CD8-positive, alpha-beta memory T cell (primary cell): ENCODE measurements around the gene TMTC1. TPM values are rescaled to one million over a fixed set of nuclear protein-coding genes. Genes with fewer than 3 reads are reported as not detected.

Experiments used
- CTCF ChIA-PET: fragments of 350-600 bp; sonication (Branson Sonifier 250); formaldehyde crosslinking; loops from one replicate; lab custom pipeline; 2021; ENCODE audit warnings: antibody characterized with exemption; lab: Charles Lee
- POLR2A ChIA-PET: fragments of 350-600 bp; sonication (Branson Sonifier 250); formaldehyde crosslinking; loops from one replicate; lab custom pipeline; 2021; ENCODE audit warnings: antibody characterized with exemption; lab: Charles Lee
- DNase-seq, 5 donors: peaks; one replicate each; pipeline versions ENCODE4 v3.0.0 to v3.0.0-alpha.2; 2020 to 2022; ENCODE audit warnings: mixed read lengths in 1 of 5
- H3K27ac ChIP-seq: one replicate; pipeline ENCODE4 v1.7.0; 2013; ENCODE audit warnings: low read depth, mild to moderate bottlenecking, low read length, moderate library complexity
- H3K27me3 ChIP-seq: 2 replicates; pipeline ENCODE4 v1.7.0; 2013; ENCODE audit warnings: low read length, mild to moderate bottlenecking; ENCODE audit not compliant: insufficient read depth, poor library complexity, severe bottlenecking
- H3K36me3 ChIP-seq: 2 replicates; pipeline ENCODE4 v1.7.0; 2013; ENCODE audit warnings: mild to moderate bottlenecking, low read length, moderate library complexity; ENCODE audit not compliant: insufficient read depth
- H3K4me1 ChIP-seq: 2 replicates; pipeline ENCODE4 v1.7.0; 2013; ENCODE audit warnings: mild to moderate bottlenecking, low read length, moderate library complexity; ENCODE audit not compliant: insufficient read depth
- H3K4me3 ChIP-seq: 2 replicates; pipeline ENCODE4 v1.7.0; 2013; ENCODE audit warnings: mild to moderate bottlenecking, low read length
- H3K9me3 ChIP-seq: 2 replicates; pipeline ENCODE4 v1.7.0; 2013; ENCODE audit warnings: mild to moderate bottlenecking, low read length
- H3K27ac Mint-ChIP-seq, 8 donors: one replicate each; pipeline ENCODE4 v1.8.0; 2020 to 2021; ENCODE audit warnings: mixed read lengths in 8 of 8, mild to moderate bottlenecking in 6 of 8, inconsistent platforms in 3 of 8, moderate library complexity in 3 of 8
- H3K27me3 Mint-ChIP-seq, 2 donors: one replicate each; pipeline ENCODE4 v1.8.0; 2020 to 2021; ENCODE audit warnings: mixed read lengths in 2 of 2, mild to moderate bottlenecking in 1 of 2, moderate library complexity in 1 of 2
- H3K36me3 Mint-ChIP-seq, 3 donors: one replicate each; pipeline ENCODE4 v1.8.0; 2020 to 2021; ENCODE audit warnings: mixed read lengths in 3 of 3, inconsistent platforms in 1 of 3, mild to moderate bottlenecking in 1 of 3
- H3K4me1 Mint-ChIP-seq, 3 donors: one replicate each; pipeline ENCODE4 v1.8.0; 2020 to 2021; ENCODE audit warnings: mixed read lengths in 3 of 3, inconsistent platforms in 1 of 3, mild to moderate bottlenecking in 1 of 3
- H3K4me3 Mint-ChIP-seq, 7 donors: one replicate each; pipeline ENCODE4 v1.8.0; 2020 to 2021; ENCODE audit warnings: mixed read lengths in 7 of 7, mild to moderate bottlenecking in 6 of 7, moderate library complexity in 4 of 7, inconsistent platforms in 2 of 7
- H3K9me3 Mint-ChIP-seq, 5 donors: one replicate each; pipeline ENCODE4 v1.8.0; 2020 to 2022; ENCODE audit warnings: mixed read lengths in 5 of 5, mild to moderate bottlenecking in 3 of 5, moderate library complexity in 2 of 5, inconsistent platforms in 1 of 5
- polyA plus RNA-seq: library from polyadenylated mRNA; unstranded; fragments of 300-500 nt; fragmentation: Illumina TruSeq; gene quantifications from one replicate; pipeline ENCODE4 v1.2.3, GENCODE V29; 2021
- total RNA-seq, 2 experiments: library from RNA; stranded (reverse); gene quantifications; one replicate each; pipeline ENCODE4 v1.2.3, GENCODE V29; 2021

Gene TMTC1
- total and polyA plus RNA-seq, 3 experiments from 2014 or later = not detected

DNA sequence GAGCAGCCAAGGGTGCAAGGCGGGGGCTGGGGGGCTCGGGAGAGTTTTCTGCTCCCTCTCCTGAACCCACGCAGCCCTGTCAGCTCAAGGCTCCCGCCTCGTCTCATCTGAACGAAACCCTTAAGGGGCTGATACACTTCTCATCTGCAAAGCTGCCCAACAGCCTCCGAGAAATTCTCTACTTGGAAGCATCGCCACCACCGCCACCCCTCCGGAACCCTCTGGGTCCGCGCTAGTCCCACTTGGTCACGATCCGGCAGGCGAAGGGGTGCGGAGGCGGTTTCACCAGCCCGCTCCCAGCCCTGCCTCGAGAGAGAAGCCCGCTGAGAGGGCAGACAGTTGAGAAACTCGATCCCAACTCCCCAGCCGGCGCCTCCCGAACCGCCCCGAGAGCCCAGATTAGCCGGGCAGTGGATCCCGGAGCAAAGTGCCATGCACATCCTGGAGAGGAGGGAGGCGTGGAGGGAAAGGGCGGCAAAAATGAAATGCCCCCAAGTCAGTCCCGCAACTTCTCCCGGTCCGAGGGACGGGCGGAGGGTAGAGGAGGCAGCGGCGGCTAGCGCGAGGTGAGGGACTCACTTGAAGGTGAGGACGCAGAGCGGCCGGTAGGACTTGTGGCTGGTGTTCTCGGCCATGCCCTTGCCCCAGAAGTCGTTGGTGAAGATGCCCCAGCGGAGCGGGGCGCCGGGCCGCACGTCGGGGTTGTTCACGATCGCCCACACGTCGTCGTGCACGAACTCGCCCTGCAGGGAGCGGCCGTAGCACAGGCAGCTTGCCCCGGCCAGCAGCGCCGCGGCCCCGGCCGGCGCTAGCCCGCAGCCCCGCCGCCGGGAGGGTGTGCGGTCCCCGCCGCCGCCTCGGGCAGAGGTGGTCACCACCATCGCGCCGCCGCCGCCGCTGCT lies 620 bp downstream of the TMTC1 start:
- Histone ChIP-seq H3K27me3 (no peaks in the 10 kb centered on the region), H3K4me1 (no peaks in the 10 kb centered on the region), H3K36me3 (no peaks in the 10 kb centered on the region), H3K9me3 (no peaks in the 10 kb centered on the region), H3K4me3 (no peak overlapping the region), H3K27ac (no peak overlapping the region)
- POLR2A ChIA-PET = no interaction called here
- peaks cover 0 to 5% (median 0%) of the 10 kb centered on the region in 3 donors for H3K4me1 Mint-ChIP-seq
- H3K27ac Mint-ChIP-seq = no peak overlapping the region
- peaks cover 0 to 7% (median 0%) of the 10 kb centered on the region in 5 donors for H3K9me3 Mint-ChIP-seq
- no peaks in the 10 kb centered on the region for H3K36me3 Mint-ChIP-seq
- DNase-seq = no peak
- peaks cover 25 to 52% of the 10 kb centered on the region in 2 donors for H3K27me3 Mint-ChIP-seq
- H3K4me3 Mint-ChIP-seq = no peak overlapping the region
- CTCF ChIA-PET = no interaction called here

DNA sequence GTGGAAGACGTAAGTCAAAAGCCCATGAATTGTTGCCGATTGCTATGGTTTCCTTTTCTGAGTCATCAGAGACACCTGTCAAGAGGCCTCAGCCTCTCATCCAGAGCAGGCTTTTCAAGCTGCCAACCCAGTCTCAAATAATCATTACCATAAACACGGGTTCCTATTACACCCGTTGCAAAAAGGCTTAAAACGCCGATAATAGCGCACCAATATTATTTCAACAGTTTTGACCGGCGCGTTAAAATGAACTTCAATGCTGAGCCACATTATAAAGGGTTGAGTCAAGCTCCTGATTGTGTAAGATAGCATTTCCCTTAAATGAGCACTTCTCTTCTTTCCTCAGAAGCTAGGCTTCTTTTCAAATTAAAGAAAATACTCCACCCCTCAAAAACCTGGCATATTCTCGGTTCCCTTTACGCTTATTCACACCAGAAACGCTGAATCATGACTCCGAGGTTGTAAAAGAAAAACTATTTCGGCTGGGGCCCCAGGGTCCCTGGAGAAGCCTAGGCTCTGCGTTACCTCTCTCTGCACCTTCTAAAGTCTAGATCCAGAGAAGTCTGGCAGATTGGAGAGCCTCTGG lies 1.4 kb downstream of the TMTC1 start:
- H3K27me3 ChIP-seq = no peaks in the 10 kb centered on the region
- no peaks in the 10 kb centered on the region for H3K36me3 ChIP-seq
- H3K36me3 Mint-ChIP-seq = no peaks in the 10 kb centered on the region
- H3K4me3 ChIP-seq = no peak overlapping the region
- peaks cover 0 to 7% (median 0%) of the 10 kb centered on the region in 5 donors for H3K9me3 Mint-ChIP-seq
- no peak overlapping the region for H3K4me3 Mint-ChIP-seq
- no peak overlapping the region for H3K27ac Mint-ChIP-seq
- peaks cover 23 to 52% of the 10 kb centered on the region in 2 donors for H3K27me3 Mint-ChIP-seq
- no peaks in the 10 kb centered on the region for H3K4me1 ChIP-seq
- CTCF ChIA-PET = no interaction called here
- H3K27ac ChIP-seq = no peak overlapping the region
- no peaks in the 10 kb centered on the region for H3K9me3 ChIP-seq
- no peak for DNase-seq
- POLR2A ChIA-PET = no interaction called here
- peaks cover 0 to 5% (median 0%) of the 10 kb centered on the region in 3 donors for H3K4me1 Mint-ChIP-seq

DNA sequence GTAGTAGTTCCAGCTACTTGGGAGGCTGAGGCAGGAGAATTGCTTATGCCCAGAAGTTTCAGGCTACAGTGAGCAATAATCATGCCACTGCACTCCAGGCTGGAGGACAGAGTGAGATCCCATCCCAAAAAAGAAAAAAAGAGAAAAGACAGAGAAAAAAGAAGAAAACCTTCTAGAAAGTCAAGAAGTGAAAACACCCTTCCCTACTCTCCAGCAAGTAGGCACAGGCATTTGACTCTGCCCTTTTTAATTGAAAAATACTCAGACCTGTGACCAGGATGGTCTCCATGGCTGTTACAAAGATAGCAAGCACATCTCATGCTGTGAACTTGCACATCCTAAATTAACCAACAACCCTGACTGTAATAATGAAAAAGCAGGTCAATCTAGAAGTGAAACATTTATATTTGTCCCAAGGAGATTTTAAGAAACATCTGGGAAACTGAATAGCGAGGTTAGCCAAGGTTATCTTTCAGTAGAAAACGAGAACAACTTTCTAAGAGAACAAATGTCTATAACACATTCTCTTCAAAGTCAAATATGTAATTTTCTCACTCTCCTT lies 2.0 kb downstream of the TMTC1 start:
- peaks cover 0 to 5% (median 0%) of the 10 kb centered on the region in 3 donors for H3K4me1 Mint-ChIP-seq
- H3K36me3 ChIP-seq = no peaks in the 10 kb centered on the region
- no peaks in the 10 kb centered on the region for H3K27me3 ChIP-seq
- no peaks in the 10 kb centered on the region for H3K4me1 ChIP-seq
- no peaks in the 10 kb centered on the region for H3K36me3 Mint-ChIP-seq
- ChIA-PET POLR2A (no interaction called here), CTCF (no interaction called here)
- no peaks in the 10 kb centered on the region for H3K9me3 ChIP-seq
- no peak for DNase-seq
- H3K27ac ChIP-seq = no peak overlapping the region
- peaks cover 0 to 7% (median 0%) of the 10 kb centered on the region in 5 donors for H3K9me3 Mint-ChIP-seq
- H3K4me3 ChIP-seq = no peak overlapping the region
- H3K27me3 Mint-ChIP-seq = peaks cover 23 to 48% of the 10 kb centered on the region in 2 donors
- no peak overlapping the region for H3K4me3 Mint-ChIP-seq
- H3K27ac Mint-ChIP-seq = no peak overlapping the region

DNA sequence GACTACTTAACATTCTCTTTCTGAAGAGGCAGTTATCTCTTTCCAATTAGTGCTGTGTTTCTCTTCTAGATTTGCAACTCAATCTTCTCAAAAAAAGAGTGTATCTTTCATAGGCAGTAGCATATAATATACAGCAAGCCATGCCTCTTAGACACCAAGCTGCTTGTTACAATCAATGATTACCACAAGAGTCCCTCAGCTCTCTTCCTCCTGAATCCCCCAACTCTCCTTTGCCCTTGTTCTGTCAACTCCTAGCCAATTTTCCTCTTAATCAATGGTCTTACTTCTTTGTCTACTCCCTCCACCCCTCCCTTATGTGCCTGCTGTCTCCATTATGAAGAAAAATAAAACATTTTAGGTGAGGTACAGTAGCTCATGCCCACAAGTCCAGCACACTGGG lies 2.6 kb downstream of the TMTC1 start:
- H3K36me3 ChIP-seq = no peaks in the 10 kb centered on the region
- Mint-ChIP-seq H3K36me3 (no peaks in the 10 kb centered on the region), H3K9me3 (peaks cover 0 to 7% (median 0%) of the 10 kb centered on the region in 5 donors), H3K27me3 (peaks cover 20 to 44% of the 10 kb centered on the region in 2 donors), H3K4me1 (peaks cover 0 to 5% (median 0%) of the 10 kb centered on the region in 3 donors), H3K27ac (peak overlapping the region in 1 of 8 donors; percentile 64), H3K4me3 (no peak overlapping the region)
- no peaks in the 10 kb centered on the region for H3K4me1 ChIP-seq
- no peaks in the 10 kb centered on the region for H3K27me3 ChIP-seq
- no peak overlapping the region for H3K27ac ChIP-seq
- DNase-seq = no peak
- H3K9me3 ChIP-seq = no peaks in the 10 kb centered on the region
- ChIA-PET POLR2A (no interaction called here), CTCF (no interaction called here)
- H3K4me3 ChIP-seq = no peak overlapping the region

- Histone ChIP-seq H3K36me3 (no peaks in the 10 kb centered on the region), H3K27ac (no peak overlapping the region), H3K27me3 (no peaks in the 10 kb centered on the region), H3K4me3 (no peak overlapping the region), H3K4me1 (no peaks in the 10 kb centered on the region), H3K9me3 (no peaks in the 10 kb centered on the region)
- no peak for DNase-seq
- ChIA-PET POLR2A (no interaction called here), CTCF (no interaction called here)
- peaks cover 0 to 5% (median 0%) of the 10 kb centered on the region in 3 donors for H3K4me1 Mint-ChIP-seq
- no peaks in the 10 kb centered on the region for H3K36me3 Mint-ChIP-seq
- no peak overlapping the region for H3K4me3 Mint-ChIP-seq
- peaks cover 0 to 17% (median 4%) of the 10 kb centered on the region in 5 donors for H3K9me3 Mint-ChIP-seq
- H3K27me3 Mint-ChIP-seq = peaks cover 21 to 34% of the 10 kb centered on the region in 2 donors
- no peak overlapping the region for H3K27ac Mint-ChIP-seq
Observed at GRCh38 chr12:29780084-29780483, 3.7 kb downstream of the TMTC1 start.

GRCh38 chr12:29778531-29778930 lies 5.2 kb downstream of the TMTC1 start:
- H3K9me3 ChIP-seq = no peaks in the 10 kb centered on the region
- Mint-ChIP-seq H3K27ac (no peak overlapping the region), H3K4me3 (no peak overlapping the region), H3K4me1 (peaks cover 0 to 5% (median 0%) of the 10 kb centered on the region in 3 donors), H3K9me3 (peaks cover 0 to 20% (median 5%) of the 10 kb centered on the region in 5 donors), H3K36me3 (no peaks in the 10 kb centered on the region), H3K27me3 (peaks cover 21 to 28% of the 10 kb centered on the region in 2 donors)
- H3K36me3 ChIP-seq = no peaks in the 10 kb centered on the region
- H3K4me3 ChIP-seq = no peak overlapping the region
- DNase-seq = no peak
- POLR2A ChIA-PET = no interaction called here
- CTCF ChIA-PET = no interaction called here
- H3K27ac ChIP-seq = no peak overlapping the region
- H3K27me3 ChIP-seq = no peaks in the 10 kb centered on the region
- H3K4me1 ChIP-seq = no peaks in the 10 kb centered on the region

GRCh38 chr12:29773076-29773475 lies 10.7 kb downstream of the TMTC1 start:
- no peaks in the 10 kb centered on the region for H3K4me1 ChIP-seq
- POLR2A ChIA-PET = no interaction called here
- no peak overlapping the region for H3K27ac Mint-ChIP-seq

GRCh38 chr12:29771786-29772185 lies 12.0 kb downstream of the TMTC1 start:
- Mint-ChIP-seq H3K4me1 (no peaks in the 10 kb centered on the region), H3K4me3 (no peak overlapping the region), H3K27me3 (peaks cover 0 to 3% of the 10 kb centered on the region in 2 donors), H3K36me3 (no peaks in the 10 kb centered on the region), H3K9me3 (peaks cover 0 to 14% (median 3%) of the 10 kb centered on the region in 5 donors), H3K27ac (no peak overlapping the region)
- no peak overlapping the region for H3K4me3 ChIP-seq
- no peaks in the 10 kb centered on the region for H3K4me1 ChIP-seq
- H3K9me3 ChIP-seq = no peaks in the 10 kb centered on the region
- ChIA-PET CTCF (no interaction called here), POLR2A (no interaction called here)
- no peak overlapping the region for H3K27ac ChIP-seq
- no peak for DNase-seq
- no peaks in the 10 kb centered on the region for H3K36me3 ChIP-seq
- H3K27me3 ChIP-seq = no peaks in the 10 kb centered on the region

More at GRCh38 chr12:29773076-29773475, 10.7 kb downstream of the TMTC1 start:
- Mint-ChIP-seq H3K4me3 (no peak overlapping the region), H3K27me3 (peaks cover 0 to 3% of the 10 kb centered on the region in 2 donors), H3K4me1 (no peaks in the 10 kb centered on the region), H3K36me3 (no peaks in the 10 kb centered on the region), H3K9me3 (peaks cover 0 to 14% (median 3%) of the 10 kb centered on the region in 5 donors)
- Histone ChIP-seq H3K27me3 (no peaks in the 10 kb centered on the region), H3K27ac (no peak overlapping the region), H3K4me3 (no peak overlapping the region), H3K36me3 (no peaks in the 10 kb centered on the region), H3K9me3 (no peaks in the 10 kb centered on the region)
- CTCF ChIA-PET = no interaction called here
- DNase-seq = no peak
